ENCODE data around the gene CCS.
"Not testable (repeated sequence)": the region's sequence is repeated elsewhere in the genome, so short reads cannot be mapped to it uniquely, and the experiment has no call there.

CCS gene

DNA sequence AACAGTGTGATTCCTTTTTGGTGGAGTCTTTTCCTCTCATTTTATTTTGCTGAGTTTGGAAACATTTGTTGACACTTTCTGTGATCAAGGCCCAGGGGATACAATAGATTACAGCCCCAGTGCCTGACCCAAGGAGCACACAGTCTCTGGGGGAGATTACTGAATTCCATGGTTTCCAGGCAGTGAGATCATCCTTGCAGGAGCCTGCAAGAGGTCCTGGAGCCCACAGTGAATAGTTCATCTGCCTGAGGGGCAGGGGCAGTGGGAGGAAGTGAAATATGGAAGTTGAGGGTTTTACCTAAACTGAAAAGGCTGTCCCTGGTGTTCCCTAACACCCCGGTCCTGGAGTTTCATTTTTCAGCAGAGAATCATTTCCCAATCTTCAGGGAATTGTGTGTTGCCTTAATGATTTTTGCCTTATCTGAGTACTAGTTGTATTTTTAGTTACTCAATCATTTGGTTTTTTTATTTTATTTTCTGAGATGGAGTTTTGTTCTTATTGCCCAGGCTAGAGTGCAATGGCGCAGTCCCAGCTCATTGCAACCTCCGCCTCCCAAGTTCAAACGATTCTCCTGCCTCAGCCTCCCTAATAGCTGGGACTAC is 7.7 kb downstream of the CCS start:
- no CpG with 5 or more reads among the region's 4 CpGs for WGBS (ENCODE audit: extremely low coverage, insufficient coverage, low lambda C conversion rate)
- H2BK5ac ChIP-seq (ENCODE audit: low read length), result no peak overlapping the region
- no peaks in the 10 kb centered on the region for H3K79me2 ChIP-seq (ENCODE audit: control insufficient read depth, insufficient read depth, low read length)
- no peak overlapping the region for H3K56ac ChIP-seq (ENCODE audit: low read length)
- DNase-seq, result no peak
- no peaks in the 10 kb centered on the region for H3K79me1 ChIP-seq (ENCODE audit: low read length)
- H4K8ac ChIP-seq (ENCODE audit: low read depth, low read length), result no peak overlapping the region
- no peak overlapping the region for H3K4me2 ChIP-seq (ENCODE audit: low read length)
- no peak overlapping the region for H3K4me3 ChIP-seq (ENCODE audit: low read length)
- no peak overlapping the region for H3K23ac ChIP-seq (ENCODE audit: low read length)
- H3K36me3 ChIP-seq (ENCODE audit: control insufficient read depth, insufficient read depth, low read length), result no peaks in the 10 kb centered on the region
- H3K18ac ChIP-seq (ENCODE audit: low read length), result no peak overlapping the region
- no peak overlapping the region for H2BK120ac ChIP-seq (ENCODE audit: low read depth, low read length)
- H3K27me3 ChIP-seq (ENCODE audit: insufficient read depth, low read length, poor library complexity), result no peaks in the 10 kb centered on the region
- H3K4me1 ChIP-seq (ENCODE audit: control insufficient read depth, low read depth, low read length), result no peaks in the 10 kb centered on the region
- H2AK5ac ChIP-seq (ENCODE audit: low read length), result no peak overlapping the region
- no peak overlapping the region for H2BK15ac ChIP-seq (replicated peaks; ENCODE audit: low read depth)
- H3K4ac ChIP-seq (ENCODE audit: low read depth, low read length), result no peak overlapping the region
- H3K27ac ChIP-seq (ENCODE audit: low read depth, low read length), result no peak overlapping the region
- H3K9ac ChIP-seq (ENCODE audit: low read length), result no peak overlapping the region
- no peak overlapping the region for H4K5ac ChIP-seq (ENCODE audit: low read length)

GRCh38 chr11:66603072-66603471 is 10.1 kb downstream of the CCS start:
- no peaks in the 10 kb centered on the region for H3K36me3 ChIP-seq (ENCODE audit: control insufficient read depth, insufficient read depth, low read length)
- no peak for DNase-seq
- no CpG with 5 or more reads among the region's 6 CpGs for WGBS (ENCODE audit: extremely low coverage, insufficient coverage, low lambda C conversion rate)

GRCh38 chr11:66604155-66604554 is 11.2 kb downstream of the CCS start:
- Histone ChIP-seq H4K5ac (ENCODE audit: low read length) (no peak overlapping the region), H3K79me1 (ENCODE audit: low read length) (no peaks in the 10 kb centered on the region), H3K4ac (ENCODE audit: low read depth, low read length) (no peak overlapping the region), H4K8ac (ENCODE audit: low read depth, low read length) (no peak overlapping the region), H3K56ac (ENCODE audit: low read length) (no peak overlapping the region), H3K9ac (ENCODE audit: low read length) (no peak overlapping the region), H3K27me3 (ENCODE audit: insufficient read depth, low read length, poor library complexity) (no peaks in the 10 kb centered on the region), H3K18ac (ENCODE audit: low read length) (no peak overlapping the region), H2BK120ac (ENCODE audit: low read depth, low read length) (no peak overlapping the region), H3K4me3 (ENCODE audit: low read length) (no peak overlapping the region), H3K23ac (ENCODE audit: low read length) (no peak overlapping the region), H3K27ac (ENCODE audit: low read depth, low read length) (no peak overlapping the region), H3K36me3 (ENCODE audit: control insufficient read depth, insufficient read depth, low read length) (no peaks in the 10 kb centered on the region), H3K4me2 (ENCODE audit: low read length) (no peak overlapping the region), H2BK5ac (ENCODE audit: low read length) (no peak overlapping the region), H3K79me2 (ENCODE audit: control insufficient read depth, insufficient read depth, low read length) (no peaks in the 10 kb centered on the region), H3K4me1 (ENCODE audit: control insufficient read depth, low read depth, low read length) (no peaks in the 10 kb centered on the region), H2AK5ac (ENCODE audit: low read length) (no peak overlapping the region), H2BK15ac (replicated peaks; ENCODE audit: low read depth) (no peak overlapping the region)
- no peak for DNase-seq
- WGBS (ENCODE audit: extremely low coverage, insufficient coverage, low lambda C conversion rate), result no CpG with 5 or more reads among the region's 5 CpGs

More at GRCh38 chr11:66603072-66603471, 10.1 kb downstream of the CCS start:
- H3K27me3 ChIP-seq (ENCODE audit: insufficient read depth, low read length, poor library complexity), result no peaks in the 10 kb centered on the region
- H3K18ac ChIP-seq (ENCODE audit: low read length), result no peak overlapping the region
- no peak overlapping the region for H2BK15ac ChIP-seq (replicated peaks; ENCODE audit: low read depth)
- no peaks in the 10 kb centered on the region for H3K4me1 ChIP-seq (ENCODE audit: control insufficient read depth, low read depth, low read length)
- H3K23ac ChIP-seq (ENCODE audit: low read length), result no peak overlapping the region
- H4K5ac ChIP-seq (ENCODE audit: low read length), result no peak overlapping the region
- H3K4ac ChIP-seq (ENCODE audit: low read depth, low read length), result no peak overlapping the region
- no peaks in the 10 kb centered on the region for H3K79me1 ChIP-seq (ENCODE audit: low read length)
- no peak overlapping the region for H3K9ac ChIP-seq (ENCODE audit: low read length)
- no peak overlapping the region for H3K4me2 ChIP-seq (ENCODE audit: low read length)
- H3K56ac ChIP-seq (ENCODE audit: low read length), result no peak overlapping the region
- no peak overlapping the region for H2BK120ac ChIP-seq (ENCODE audit: low read depth, low read length)
- H2AK5ac ChIP-seq (ENCODE audit: low read length), result no peak overlapping the region
- no peaks in the 10 kb centered on the region for H3K79me2 ChIP-seq (ENCODE audit: control insufficient read depth, insufficient read depth, low read length)
- no peak overlapping the region for H4K8ac ChIP-seq (ENCODE audit: low read depth, low read length)
- H3K27ac ChIP-seq (ENCODE audit: low read depth, low read length), result no peak overlapping the region
- no peak overlapping the region for H2BK5ac ChIP-seq (ENCODE audit: low read length)
- no peak overlapping the region for H3K4me3 ChIP-seq (ENCODE audit: low read length)

DNA sequence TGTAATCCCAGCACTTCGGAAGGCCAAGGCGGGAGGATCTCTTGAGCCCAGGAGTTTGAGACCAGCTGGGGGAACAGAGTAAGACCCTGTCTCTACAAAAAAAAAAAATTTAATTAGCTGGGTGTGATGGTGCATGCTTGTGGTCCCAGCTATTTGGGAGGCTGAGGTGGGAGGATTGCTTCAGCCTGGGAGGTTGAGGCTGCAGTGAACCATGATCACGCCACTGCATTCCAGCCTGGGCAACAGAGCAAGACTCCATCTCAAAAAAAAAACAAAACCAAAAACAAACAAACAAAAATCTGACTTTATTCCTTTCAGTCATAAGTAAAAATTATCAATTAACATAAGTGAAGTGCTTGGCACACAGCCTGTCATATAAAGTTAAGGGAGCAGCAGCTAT is 13.6 kb downstream of the CCS start:
- H3K27me3 ChIP-seq (ENCODE audit: insufficient read depth, low read length, poor library complexity); H3K4me2 ChIP-seq (ENCODE audit: low read length); H3K79me1 ChIP-seq (ENCODE audit: low read length); H2BK120ac ChIP-seq (ENCODE audit: low read depth, low read length); H2AK5ac ChIP-seq (ENCODE audit: low read length); H3K23ac ChIP-seq (ENCODE audit: low read length); DNase-seq; H3K4me1 ChIP-seq (ENCODE audit: control insufficient read depth, low read depth, low read length); H4K8ac ChIP-seq (ENCODE audit: low read depth, low read length); H2BK5ac ChIP-seq (ENCODE audit: low read length); H3K27ac ChIP-seq (ENCODE audit: low read depth, low read length); H3K9ac ChIP-seq (ENCODE audit: low read length); H3K4me3 ChIP-seq (ENCODE audit: low read length); H3K36me3 ChIP-seq (ENCODE audit: control insufficient read depth, insufficient read depth, low read length); H3K18ac ChIP-seq (ENCODE audit: low read length); H3K56ac ChIP-seq (ENCODE audit: low read length); H3K79me2 ChIP-seq (ENCODE audit: control insufficient read depth, insufficient read depth, low read length); H4K5ac ChIP-seq (ENCODE audit: low read length); H2BK15ac ChIP-seq (replicated peaks; ENCODE audit: low read depth); H3K4ac ChIP-seq (ENCODE audit: low read depth, low read length): not testable (repeated sequence)
- no CpG with 5 or more reads among the region's 3 CpGs for WGBS (ENCODE audit: extremely low coverage, insufficient coverage, low lambda C conversion rate)

DNA sequence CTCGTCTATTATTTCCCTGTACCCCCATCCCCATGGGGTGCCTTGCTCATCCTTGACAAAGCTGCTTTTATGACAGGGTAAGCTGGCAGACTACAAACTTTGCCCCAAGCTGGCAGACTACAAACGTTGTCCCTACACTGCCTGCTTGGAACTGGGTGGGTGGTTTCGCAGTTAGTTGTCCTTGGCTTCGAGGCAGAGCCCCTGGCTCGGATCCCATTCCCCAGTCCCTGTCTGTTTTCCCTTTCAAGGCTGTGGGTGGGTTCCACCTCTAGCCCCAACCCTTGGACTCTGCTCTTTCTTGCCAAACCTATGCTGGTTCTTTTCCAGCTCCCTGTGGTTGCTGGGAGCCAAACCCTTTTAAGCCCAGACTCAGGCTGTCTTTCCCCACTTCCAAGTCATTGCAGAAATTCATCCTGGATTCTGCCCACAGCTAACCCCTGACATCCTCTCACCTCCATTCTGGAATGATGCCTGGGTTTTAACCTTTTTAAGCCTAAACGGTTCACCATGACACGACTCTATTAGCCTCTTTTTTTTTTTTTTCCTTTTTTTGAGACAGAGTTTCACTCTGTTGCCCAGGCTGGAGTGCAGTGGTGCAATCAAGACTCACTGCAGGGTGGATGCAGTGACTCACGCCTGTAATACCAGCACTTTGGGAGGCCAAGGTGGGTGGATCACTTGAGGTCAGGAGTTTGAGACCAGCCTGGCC is 14.3 kb downstream of the CCS start:
- H3K4ac ChIP-seq (ENCODE audit: low read depth, low read length), result no peak overlapping the region
- no peak overlapping the region for H3K56ac ChIP-seq (ENCODE audit: low read length)
- no peak overlapping the region for H3K4me2 ChIP-seq (ENCODE audit: low read length)
- no peak overlapping the region for H2BK15ac ChIP-seq (replicated peaks; ENCODE audit: low read depth)
- WGBS (ENCODE audit: extremely low coverage, insufficient coverage, low lambda C conversion rate), result no CpG with 5 or more reads among the region's 8 CpGs
- no peak overlapping the region for H4K8ac ChIP-seq (ENCODE audit: low read depth, low read length)
- H3K23ac ChIP-seq (ENCODE audit: low read length), result no peak overlapping the region
- H3K79me1 ChIP-seq (ENCODE audit: low read length), result no peaks in the 10 kb centered on the region
- no peak overlapping the region for H2AK5ac ChIP-seq (ENCODE audit: low read length)
- no peak overlapping the region for H3K9ac ChIP-seq (ENCODE audit: low read length)
- no peak overlapping the region for H3K27ac ChIP-seq (ENCODE audit: low read depth, low read length)
- H4K5ac ChIP-seq (ENCODE audit: low read length), result no peak overlapping the region
- H2BK120ac ChIP-seq (ENCODE audit: low read depth, low read length), result no peak overlapping the region
- H2BK5ac ChIP-seq (ENCODE audit: low read length), result no peak overlapping the region
- H3K4me3 ChIP-seq (ENCODE audit: low read length), result no peak overlapping the region
- no peaks in the 10 kb centered on the region for H3K36me3 ChIP-seq (ENCODE audit: control insufficient read depth, insufficient read depth, low read length)
- no peaks in the 10 kb centered on the region for H3K27me3 ChIP-seq (ENCODE audit: insufficient read depth, low read length, poor library complexity)
- H3K18ac ChIP-seq (ENCODE audit: low read length), result no peak overlapping the region
- no peak for DNase-seq
- no peaks in the 10 kb centered on the region for H3K4me1 ChIP-seq (ENCODE audit: control insufficient read depth, low read depth, low read length)
- no peaks in the 10 kb centered on the region for H3K79me2 ChIP-seq (ENCODE audit: control insufficient read depth, insufficient read depth, low read length)

Data from mesendoderm (in vitro differentiated cells).